ENCODE measurements around the gene KCNH4. TPM values are rescaled to one million over a fixed set of nuclear protein-coding genes. Genes with fewer than 3 reads are reported as not detected.

The KCNH4 gene
- total RNA-seq, 2 experiments from 2014 or later, result not detected

DNA sequence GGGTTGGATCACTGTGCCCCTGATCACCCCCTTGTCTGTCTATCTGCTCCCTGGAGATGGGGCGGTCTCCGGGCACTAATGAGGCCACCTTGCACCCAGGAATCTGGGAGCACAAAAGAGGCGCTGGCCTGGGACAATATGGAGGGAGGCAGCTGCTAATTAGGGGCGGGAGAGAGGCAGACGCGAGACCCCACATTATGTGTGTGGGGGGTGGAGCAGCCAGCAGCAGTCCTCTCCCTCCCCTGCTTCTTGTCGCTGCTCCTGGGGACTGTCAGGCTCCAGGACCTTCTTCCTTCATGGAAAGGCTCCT is 4.6 kb upstream of the KCNH4 start:
- no peak overlapping the region for H2AFZ ChIP-seq (ENCODE audit: low read length)
- no peaks in the 10 kb centered on the region for H3K9me2 ChIP-seq (ENCODE audit: insufficient read depth, low read length)
- H3K4me1 ChIP-seq (ENCODE audit: insufficient read depth, low read length, poor library complexity, severe bottlenecking), result peaks cover 27% of the 10 kb centered on the region
- no peak overlapping the region for H3K4me2 ChIP-seq (ENCODE audit: low read length)
- no peaks in the 10 kb centered on the region for H3K36me3 ChIP-seq (ENCODE audit: insufficient read depth, low read length)
- intact Hi-C loops (cut with micrococcal nuclease; ENCODE audit: unreplicated experiment), result loop anchor here (10.0 kb wide), 1 partner anchor 219 kb away; no protein-coding TSS in a partner anchor
- H3K9me3 ChIP-seq (ENCODE audit: low read length), result no peaks in the 10 kb centered on the region
- no peaks in the 10 kb centered on the region for H3K79me2 ChIP-seq (ENCODE audit: insufficient read depth, low read depth, low read length)
- H4K20me1 ChIP-seq (ENCODE audit: insufficient read depth, low read length), result no peaks in the 10 kb centered on the region
- H3K4me3 ChIP-seq (ENCODE audit: low read depth, low read length, poor library complexity, severe bottlenecking), result no peak overlapping the region
- ChIA-PET CTCF (ENCODE audit: unreplicated experiment) (no interaction called here), POLR2A (interaction anchor here (1.1 kb wide), 1 partner anchor 9 kb away, joined by 4 read pairs; the partner anchor contains the start of gene GHDC)
- BruUV-seq (replicated peaks), result no TSS peak
- TF ChIP-seq, protein P1, sequence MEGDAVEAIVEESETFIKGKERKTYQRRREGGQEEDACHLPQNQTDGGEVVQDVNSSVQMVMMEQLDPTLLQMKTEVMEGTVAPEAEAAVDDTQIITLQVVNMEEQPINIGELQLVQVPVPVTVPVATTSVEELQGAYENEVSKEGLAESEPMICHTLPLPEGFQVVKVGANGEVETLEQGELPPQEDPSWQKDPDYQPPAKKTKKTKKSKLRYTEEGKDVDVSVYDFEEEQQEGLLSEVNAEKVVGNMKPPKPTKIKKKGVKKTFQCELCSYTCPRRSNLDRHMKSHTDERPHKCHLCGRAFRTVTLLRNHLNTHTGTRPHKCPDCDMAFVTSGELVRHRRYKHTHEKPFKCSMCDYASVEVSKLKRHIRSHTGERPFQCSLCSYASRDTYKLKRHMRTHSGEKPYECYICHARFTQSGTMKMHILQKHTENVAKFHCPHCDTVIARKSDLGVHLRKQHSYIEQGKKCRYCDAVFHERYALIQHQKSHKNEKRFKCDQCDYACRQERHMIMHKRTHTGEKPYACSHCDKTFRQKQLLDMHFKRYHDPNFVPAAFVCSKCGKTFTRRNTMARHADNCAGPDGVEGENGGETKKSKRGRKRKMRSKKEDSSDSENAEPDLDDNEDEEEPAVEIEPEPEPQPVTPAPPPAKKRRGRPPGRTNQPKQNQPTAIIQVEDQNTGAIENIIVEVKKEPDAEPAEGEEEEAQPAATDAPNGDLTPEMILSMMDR (conservative IDR thresholded peaks at IDR 0.05; ENCODE audit: low read length), result no peak
- no peak for TF ChIP-seq EZH2phosphoT487 (IDR thresholded peaks at IDR 0.05; ENCODE audit: borderline replicate concordance, low read depth, low read length)
- no peak for DNase-seq (ENCODE audit: low spot score)
- H3K27ac ChIP-seq (ENCODE audit: low read depth, low read length, poor library complexity, severe bottlenecking), result no peak overlapping the region

DNA sequence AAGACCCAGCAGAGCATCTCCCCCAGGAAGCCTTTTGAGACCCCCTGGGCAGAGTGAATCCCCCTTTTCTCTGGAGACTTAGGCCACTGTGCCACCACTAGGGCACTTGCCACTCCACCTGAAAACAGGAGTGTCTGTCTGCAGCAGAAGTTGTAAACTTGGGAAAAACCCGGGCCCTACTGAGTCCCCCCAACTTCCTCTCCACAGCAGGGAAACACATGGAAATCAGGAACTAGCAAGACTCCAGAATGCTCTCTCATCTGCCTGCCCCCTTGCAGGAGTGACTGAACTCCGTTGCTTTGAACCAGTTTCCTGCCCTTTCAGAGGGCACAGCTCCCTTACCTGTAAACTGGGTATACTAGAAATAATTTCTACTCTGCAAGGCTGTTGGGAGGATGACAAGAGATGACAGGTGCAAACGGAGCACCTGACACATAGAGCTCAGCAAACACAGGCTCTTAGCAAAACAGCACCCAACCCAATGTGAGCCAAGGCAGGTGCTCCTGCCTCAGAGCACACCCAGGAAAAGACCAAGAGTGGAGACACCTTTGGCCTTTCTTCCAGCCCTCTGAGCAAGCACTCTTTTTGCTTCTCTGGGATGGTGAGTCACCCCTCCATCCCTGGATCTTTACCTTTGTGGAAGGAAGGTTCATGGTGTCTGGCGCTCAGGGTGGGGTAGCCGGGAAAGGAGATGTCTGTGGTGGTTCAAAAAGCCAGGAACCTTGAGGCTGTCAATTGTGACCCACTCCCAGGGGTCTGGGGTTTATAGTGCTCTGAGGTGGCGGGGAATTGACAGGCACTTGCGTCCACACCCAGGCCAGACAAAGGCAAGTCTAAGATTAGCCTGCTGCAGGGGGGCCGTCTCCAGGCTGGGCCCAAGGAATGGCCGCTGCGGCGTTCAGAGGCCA is 4.0 kb upstream of the KCNH4 start, which contains the start of gene HCRT:
Gene HCRT (minus strand): TSS at position 740 of the 908 bp plus-strand sequence. CDS start 87 bp downstream, at position 653.
- peak within 1 kb of the TSS; percentile 88; the same call in 1 of the 2 replicates for H2AFZ ChIP-seq (ENCODE audit: low read length)
- no peaks in the 10 kb centered on the region for H3K9me3 ChIP-seq (ENCODE audit: low read length)
- H4K20me1 ChIP-seq (ENCODE audit: insufficient read depth, low read length), result no peaks in the 10 kb centered on the region
- CTCF ChIA-PET (ENCODE audit: unreplicated experiment), result no interaction called here
- no peaks in the 10 kb centered on the region for H3K9me2 ChIP-seq (ENCODE audit: insufficient read depth, low read length)
- H3K27ac ChIP-seq (ENCODE audit: low read depth, low read length, poor library complexity, severe bottlenecking), result no peak within 1 kb of the TSS
- H3K4me3 ChIP-seq (ENCODE audit: low read depth, low read length, poor library complexity, severe bottlenecking), result peak within 1 kb of the TSS; percentile 61
- H3K36me3 ChIP-seq (ENCODE audit: insufficient read depth, low read length), result no peaks in the 10 kb centered on the region
- peaks cover 27% of the 10 kb centered on the region for H3K4me1 ChIP-seq (ENCODE audit: insufficient read depth, low read length, poor library complexity, severe bottlenecking)
- no peak for TF ChIP-seq EZH2phosphoT487 (IDR thresholded peaks at IDR 0.05; ENCODE audit: borderline replicate concordance, low read depth, low read length)
- TF ChIP-seq, protein P1 (conservative IDR thresholded peaks at IDR 0.05; ENCODE audit: low read length), result no peak
- intact Hi-C loops (cut with micrococcal nuclease; ENCODE audit: unreplicated experiment), result loop anchor here (5.0 to 10.0 kb wide), 2 partner anchors 53 to 220 kb away; no protein-coding TSS in a partner anchor
- H3K79me2 ChIP-seq (ENCODE audit: insufficient read depth, low read depth, low read length), result no peaks in the 10 kb centered on the region
- DNase-seq (ENCODE audit: low spot score), result peak; percentile 11
- H3K4me2 ChIP-seq (ENCODE audit: low read length), result peak within 1 kb of the TSS; percentile 77
- BruUV-seq (replicated peaks), result no TSS peak
- POLR2A ChIA-PET, result interaction anchor here (0.6 to 1.1 kb wide), 2 partner anchors 9 to 63 kb away, joined by 4 to 7 read pairs; partner anchors contain the start of gene GHDC

Measured in OCI-LY7 (cell line).